HEK293T (cell line): ENCODE measurements around the gene SLC25A11.

Source experiments
- CTCF ChIA-PET: fragments of 350-600 bp; formaldehyde crosslinking; extraction: SDS; loops from one replicate; lab custom pipeline; 2021; ENCODE audit warnings: antibody characterized with exemption, inconsistent platforms; lab: Yijun Ruan, JAX
- POLR2A ChIA-PET: fragments of 350-600 bp; formaldehyde crosslinking; extraction: SDS; loops from one replicate; lab custom pipeline; 2020; ENCODE audit warnings: antibody characterized with exemption, inconsistent platforms; lab: Yijun Ruan, JAX
- DNase-seq: peaks from one replicate; pipeline ENCODE4 v3.0.0; 2012; ENCODE audit warnings: mixed read lengths; ENCODE audit errors: extremely low spot score
- ARNT ChIP-seq: fragments of 450-650 bp; IDR thresholded peaks from 2 replicates; pipeline ENCODE4 v1.6.1; 2017; ENCODE audit warnings: mild to moderate bottlenecking
- BHLHE40 ChIP-seq: fragments of 450-650 bp; IDR thresholded peaks from 2 replicates; pipeline ENCODE4 v1.6.1; 2016; ENCODE audit warnings: mild to moderate bottlenecking, moderate library complexity, borderline replicate concordance
- CTBP1 ChIP-seq: fragments of 450-650 bp; IDR thresholded peaks from 2 replicates; pipeline ENCODE4 v1.6.1; 2016; ENCODE audit warnings: borderline replicate concordance
- ELF4 ChIP-seq: fragments of 450-650 bp; IDR thresholded peaks from 2 replicates; pipeline ENCODE4 v1.6.1; 2017; ENCODE audit warnings: antibody characterized with exemption
- FOXA1 ChIP-seq: fragments of 450-650 bp; IDR thresholded peaks from 2 replicates; pipeline ENCODE4 v1.6.1; 2016; ENCODE audit warnings: mild to moderate bottlenecking
- FOXK2 ChIP-seq: fragments of 450-650 bp; IDR thresholded peaks from 2 replicates; pipeline ENCODE4 v1.6.1; 2016; ENCODE audit warnings: mild to moderate bottlenecking
- FOXM1 ChIP-seq: fragments of 450-650 bp; IDR thresholded peaks from 2 replicates; pipeline ENCODE4 v1.6.1; 2017; ENCODE audit warnings: mild to moderate bottlenecking, borderline replicate concordance
- HDGF ChIP-seq: fragments of 450-650 bp; IDR thresholded peaks from 2 replicates; pipeline ENCODE4 v1.6.1; 2017; ENCODE audit warnings: antibody characterized with exemption, borderline replicate concordance
- L3MBTL2 ChIP-seq: fragments of 450-650 bp; conservative IDR thresholded peaks from 2 replicates; pipeline ENCODE4 v1.6.1; 2016; ENCODE audit warnings: mild to moderate bottlenecking
- LEF1 ChIP-seq: fragments of 450-650 bp; IDR thresholded peaks from 2 replicates; pipeline ENCODE4 v1.6.1; 2017; ENCODE audit warnings: mild to moderate bottlenecking, borderline replicate concordance
- NFRKB ChIP-seq: fragments of 450-650 bp; IDR thresholded peaks from 2 replicates; pipeline ENCODE4 v1.6.1; 2016; ENCODE audit warnings: mild to moderate bottlenecking, moderate library complexity
- PKNOX1 ChIP-seq: fragments of 450-650 bp; IDR thresholded peaks from 2 replicates; pipeline ENCODE4 v1.6.1; 2016
- SP1 ChIP-seq: fragments of 450-650 bp; IDR thresholded peaks from 2 replicates; pipeline ENCODE4 v1.6.1; 2017
- SUZ12 ChIP-seq: fragments of 450-650 bp; IDR thresholded peaks from 2 replicates; pipeline ENCODE4 v1.6.1; 2016; ENCODE audit warnings: mild to moderate bottlenecking
- TARDBP ChIP-seq: fragments of 450-650 bp; IDR thresholded peaks from 2 replicates; pipeline ENCODE4 v1.6.1; 2016
- ZNF384 ChIP-seq: fragments of 450-650 bp; IDR thresholded peaks from 2 replicates; pipeline ENCODE4 v1.6.1; 2016

SLC25A11 gene

GRCh38 chr17:4980644-4981216 lies 40.9 kb upstream of the SLC25A11 start:
- DNase-seq = peak; percentile 68
- TF ChIP-seq BHLHE40 = no peak
- TF ChIP-seq TARDBP = no peak
- TF ChIP-seq FOXK2 = no peak
- no peak for TF ChIP-seq ELF4
- TF ChIP-seq NFRKB = no peak
- no peak for TF ChIP-seq SUZ12
- no peak for TF ChIP-seq ZNF384
- no peak for TF ChIP-seq FOXA1
- POLR2A ChIA-PET = interaction anchor here (1.0 kb wide), 1 partner anchor 17 kb away, joined by 4 read pairs; the partner anchor contains the start of genes INCA1 and KIF1C
- CTCF ChIA-PET = interaction anchor here (1.0 to 2.2 kb wide), 3 partner anchors 10 to 81 kb away, joined by 3 to 8 read pairs (median 4); partner anchors contain the start of gene SPAG7

GRCh38 chr17:4978726-4979125 lies 38.9 kb upstream of the SLC25A11 start:
- CTCF ChIA-PET = no interaction called here
- POLR2A ChIA-PET = interaction anchor here (1.4 to 1.9 kb wide), 2 partner anchors 8 to 11 kb away, joined by 3 to 8 read pairs; partner anchors contain the start of gene SPAG7
- DNase-seq = no peak
- TF ChIP-seq LEF1 (no peak), TARDBP (no peak), FOXK2 (no peak), FOXM1 (no peak), SP1 (no peak), PKNOX1 (no peak)

- CTCF ChIA-PET = no interaction called here
- POLR2A ChIA-PET = interaction anchor here (0.7 to 2.7 kb wide), 3 partner anchors 13 to 65 kb away, joined by 3 to 9 read pairs (median 4); partner anchors contain the start of genes RNF167 and SLC25A11
- no peak for DNase-seq
- TF ChIP-seq SP1 (no peak), NFRKB (no peak), ZNF384 (no peak), CTBP1 (no peak), SUZ12 (no peak), ELF4 (no peak), PKNOX1 (no peak), ARNT (no peak), L3MBTL2 (no peak), TARDBP (no peak), FOXM1 (no peak), LEF1 (no peak), FOXK2 (no peak), FOXA1 (no peak)
Measured at GRCh38 chr17:4974115-4974670, 34.3 kb upstream of the SLC25A11 start.

GRCh38 chr17:4973256-4974114 lies 33.6 kb upstream of the SLC25A11 start:
- CTCF ChIA-PET = no interaction called here
- no peak for DNase-seq
- POLR2A ChIA-PET = interaction anchor here (0.7 to 2.7 kb wide), 6 partner anchors 13 to 135 kb away, joined by 3 to 9 read pairs (median 4); partner anchors contain the start of genes CAMTA2, RNF167 and SLC25A11

GRCh38 chr17:4972752-4973151 lies 32.9 kb upstream of the SLC25A11 start:
- no peak for TF ChIP-seq FOXA1
- no peak for TF ChIP-seq ELF4
- TF ChIP-seq SP1 = no peak
- no peak for TF ChIP-seq L3MBTL2
- TF ChIP-seq HDGF = no peak
- TF ChIP-seq BHLHE40 = no peak
- TF ChIP-seq FOXK2 = no peak
- no peak for TF ChIP-seq FOXM1
- TF ChIP-seq CTBP1 = no peak
- no peak for TF ChIP-seq NFRKB
- TF ChIP-seq TARDBP = no peak
- no peak for TF ChIP-seq LEF1
- TF ChIP-seq ARNT = no peak
- CTCF ChIA-PET = no interaction called here

More at GRCh38 chr17:4973256-4974114, 33.6 kb upstream of the SLC25A11 start:
- TF ChIP-seq SP1 (no peak), FOXK2 (no peak), ARNT (no peak), LEF1 (no peak), ZNF384 (no peak), PKNOX1 (no peak), NFRKB (no peak), SUZ12 (no peak)

More at GRCh38 chr17:4972752-4973151, 32.9 kb upstream of the SLC25A11 start:
- no peak for DNase-seq
- POLR2A ChIA-PET = interaction anchor here (1.4 kb wide), 1 partner anchor 15 kb away, joined by 4 read pairs; the partner anchor contains the start of gene CAMTA2
